HG03521 (cell line): ENCODE results near the gene CROCC.

ENCODE experiments used
- ATAC-seq: cut with Tn5 transposase; IDR thresholded peaks from one replicate; pipeline ENCODE4 v1.9.1; 2021; ENCODE audit warnings: mild to moderate bottlenecking, moderate library complexity; ENCODE audit not compliant: unreplicated experiment

CROCC gene

GRCh38 chr1:17005365-17005740 is 83.6 kb downstream of the CROCC start:
- no peak for ATAC-seq

- no peak for ATAC-seq
These were observed 85.4 kb downstream of the CROCC start for GRCh38 chr1:17007121-17007520.

GRCh38 chr1:17008208-17008855 is 86.6 kb downstream of the CROCC start:
- ATAC-seq = no peak

- no peak for ATAC-seq
These were observed 88.0 kb downstream of the CROCC start for GRCh38 chr1:17009706-17010105.

GRCh38 chr1:17011092-17011438 is 89.3 kb downstream of the CROCC start:
- ATAC-seq = no peak

GRCh38 chr1:17011439-17012307 is 89.9 kb downstream of the CROCC start, which contains the start of gene ATP13A2:
TSS of gene ATP13A2 (minus strand) at chr1:17011928. CDS start at chr1:17011738, 190 bp downstream.
- ATAC-seq = peak; percentile 93

GRCh38 chr1:17012775-17013490 is 91.2 kb downstream of the CROCC start:
- ATAC-seq = no peak

GRCh38 chr1:17013491-17014320 is 92.0 kb downstream of the CROCC start:
- ATAC-seq = no peak

GRCh38 chr1:17014671-17015567 is 93.2 kb downstream of the CROCC start:
- no peak for ATAC-seq

GRCh38 chr1:17016317-17016661 is 94.6 kb downstream of the CROCC start:
- no peak for ATAC-seq

- no peak for ATAC-seq
These were observed 95.7 kb downstream of the CROCC start for GRCh38 chr1:17017435-17017834.

GRCh38 chr1:17018849-17019248 is 97.1 kb downstream of the CROCC start:
- no peak for ATAC-seq

GRCh38 chr1:17020502-17020901 is 98.8 kb downstream of the CROCC start:
- ATAC-seq = no peak

GRCh38 chr1:17021896-17022295 is 100.2 kb downstream of the CROCC start:
- no peak for ATAC-seq
